PC-3 (cell line): Measurements from ENCODE around the gene TPST1. TPM values are rescaled to one million over a fixed set of nuclear protein-coding genes. Genes with fewer than 3 reads are reported as not detected.

ENCODE experiments used
- ATAC-seq: fragments of 200-7000 bp; cut with Tn5 transposase; 2 replicates; pipeline ENCODE4 v1.9.1; 2020; ENCODE audit warnings: mild to moderate bottlenecking, moderate library complexity
- BruUV-seq: library from RNA; stranded (reverse); fragments of 400-500 nt; replicated peaks from 2 replicates; lab custom pipeline; 2021; lab: Mats Ljungman, UMichigan
- CTCF ChIA-PET: fragments of 300-600 bp; sonication (Branson Sonifier 250); formaldehyde crosslinking; loops from one replicate; lab custom pipeline; 2022; ENCODE audit warnings: antibody characterized with exemption; lab: Charles Lee
- POLR2A ChIA-PET: fragments of 300-600 bp; sonication (Branson Sonifier 250); formaldehyde crosslinking; loops from one replicate; lab custom pipeline; 2022; ENCODE audit warnings: antibody characterized with exemption; ENCODE audit not compliant: unreplicated experiment; lab: Charles Lee
- DNase-seq: peaks from one replicate; pipeline ENCODE4 v3.0.0-alpha.2; 2015
- H2AFZ ChIP-seq: fragments of 300-600 bp; sonication (generic); 2 replicates; pipeline ENCODE4 v1.6.0; 2016; ENCODE audit warnings: antibody characterized with exemption, low read length
- H3F3A ChIP-seq: fragments of 300-600 bp; sonication (generic); one replicate; pipeline ENCODE4 v1.6.0; 2017; ENCODE audit warnings: antibody characterized with exemption, low read length, control low read depth, mild to moderate bottlenecking; ENCODE audit not compliant: unreplicated experiment
- H3K27ac ChIP-seq: fragments of 300-600 bp; sonication (generic); 2 replicates; pipeline ENCODE4 v1.5.1; 2016; ENCODE audit warnings: mild to moderate bottlenecking, low read length
- H3K27me3 ChIP-seq: fragments of 300-600 bp; sonication (generic); 2 replicates; pipeline ENCODE4 v1.6.1; 2016; ENCODE audit warnings: low read length, mixed read lengths
- H3K36me3 ChIP-seq: fragments of 300-600 bp; sonication (generic); 2 replicates; pipeline ENCODE4 v1.6.1; 2016; ENCODE audit warnings: low read depth, mixed run types, low read length, mixed read lengths
- H3K4me1 ChIP-seq: fragments of 300-600 bp; sonication (generic); 2 replicates; pipeline ENCODE4 v1.5.1; 2016; ENCODE audit warnings: low read length; ENCODE audit not compliant: insufficient read depth
- H3K4me2 ChIP-seq: fragments of 300-600 bp; sonication (generic); 2 replicates; pipeline ENCODE4 v1.6.0; 2016; ENCODE audit warnings: low read length
- H3K4me3 ChIP-seq: fragments of 300-600 bp; sonication (generic); 2 replicates; pipeline ENCODE4 v1.5.1; 2016; ENCODE audit warnings: mild to moderate bottlenecking, low read length, mixed read lengths
- H3K79me2 ChIP-seq: fragments of 300-600 bp; sonication (generic); 2 replicates; pipeline ENCODE4 v1.6.1; 2017; ENCODE audit warnings: low read length, mixed read lengths
- H3K9ac ChIP-seq: fragments of 300-600 bp; sonication (generic); 2 replicates; pipeline ENCODE4 v1.6.0; 2016; ENCODE audit warnings: mild to moderate bottlenecking, low read length
- H3K9me2 ChIP-seq: fragments of 300-600 bp; sonication (generic); replicated peaks from 2 replicates; pipeline ENCODE4 v1.6.1; 2016; ENCODE audit warnings: mixed run types, low read length, mixed read lengths
- H3K9me3 ChIP-seq: fragments of 300-600 bp; sonication (generic); 2 replicates; pipeline ENCODE4 v1.6.1; 2016; ENCODE audit warnings: low read length, mixed read lengths
- H4K20me1 ChIP-seq: fragments of 300-600 bp; sonication (generic); 2 replicates; pipeline ENCODE4 v1.6.1; 2016; ENCODE audit warnings: low read length, mixed read lengths
- CTCF ChIP-seq: fragments of 300-600 bp; sonication (generic); conservative IDR thresholded peaks from 2 replicates; pipeline ENCODE4 v1.5.1; 2017; ENCODE audit warnings: antibody characterized with exemption, low read depth, mild to moderate bottlenecking, low read length
- EZH2 ChIP-seq: fragments of 300-600 bp; sonication (generic); IDR thresholded peaks from one replicate; pipeline ENCODE4 v1.6.1; 2017; ENCODE audit warnings: antibody characterized with exemption, mild to moderate bottlenecking, low read length; ENCODE audit not compliant: unreplicated experiment
- EZH2phosphoT487 ChIP-seq: fragments of 300-600 bp; sonication (generic); IDR thresholded peaks from 2 replicates; pipeline ENCODE4 v1.6.1; 2018; ENCODE audit warnings: mild to moderate bottlenecking, antibody characterized with exemption, low read length, borderline replicate concordance
- intact Hi-C: fragments of 100-400 bp; cut with micrococcal nuclease; formaldehyde crosslinking; loops from 2 replicates; pipeline ENCODE4 v1.9.0; 2023
- total RNA-seq: library from RNA; depleted of rRNA; stranded (reverse); fragments of >200 nt; gene quantifications from 2 replicates; pipeline ENCODE4 v1.2.3, GENCODE V29; 2014

Gene TPST1
- total RNA-seq, 1 experiment from 2014 or later: 14.4 TPM

GRCh38 chr7:66355756-66356155, 150.6 kb downstream of the TPST1 start:
- Histone ChIP-seq H3K4me2 (no peak overlapping the region), H3K9me2 (no peaks in the 10 kb centered on the region), H3K79me2 (no peaks in the 10 kb centered on the region), H3K27ac (no peak overlapping the region), H3K4me3 (no peak overlapping the region), H2AFZ (no peak overlapping the region), H3K27me3 (no peaks in the 10 kb centered on the region), H3K4me1 (no peaks in the 10 kb centered on the region), H3K9ac (no peak overlapping the region), H3K9me3 (no peaks in the 10 kb centered on the region), H4K20me1 (no peaks in the 10 kb centered on the region), H3K36me3 (no peaks in the 10 kb centered on the region), H3F3A (no peaks in the 10 kb centered on the region)
- TF ChIP-seq EZH2phosphoT487: no peak
- CTCF ChIA-PET: no interaction called here
- intact Hi-C loops: no loop called here
- DNase-seq (no peak), ATAC-seq (no peak)
- BruUV-seq: no TSS peak
- POLR2A ChIA-PET: no interaction called here

- H4K20me1 ChIP-seq: no peaks in the 10 kb centered on the region
- H3F3A ChIP-seq: no peaks in the 10 kb centered on the region
- DNase-seq (no peak), ATAC-seq (no peak)
- H3K9ac ChIP-seq: no peak overlapping the region
- no peaks in the 10 kb centered on the region for H3K27me3 ChIP-seq
- no peaks in the 10 kb centered on the region for H3K79me2 ChIP-seq
- H3K4me2 ChIP-seq: no peak overlapping the region
- H3K4me3 ChIP-seq: no peak overlapping the region
- H3K27ac ChIP-seq: no peak overlapping the region
- H3K36me3 ChIP-seq: no peaks in the 10 kb centered on the region
- no peaks in the 10 kb centered on the region for H3K9me2 ChIP-seq
- H3K9me3 ChIP-seq: no peaks in the 10 kb centered on the region
- H3K4me1 ChIP-seq: no peaks in the 10 kb centered on the region
- no TSS peak for BruUV-seq
- CTCF ChIA-PET: no interaction called here
- POLR2A ChIA-PET: no interaction called here
- intact Hi-C loops: no loop called here
- TF ChIP-seq CTCF (no peak), EZH2phosphoT487 (no peak), EZH2 (no peak)
- H2AFZ ChIP-seq: no peak overlapping the region
Measured at GRCh38 chr7:66356277-66356721, 151.2 kb downstream of the TPST1 start.

DNA sequence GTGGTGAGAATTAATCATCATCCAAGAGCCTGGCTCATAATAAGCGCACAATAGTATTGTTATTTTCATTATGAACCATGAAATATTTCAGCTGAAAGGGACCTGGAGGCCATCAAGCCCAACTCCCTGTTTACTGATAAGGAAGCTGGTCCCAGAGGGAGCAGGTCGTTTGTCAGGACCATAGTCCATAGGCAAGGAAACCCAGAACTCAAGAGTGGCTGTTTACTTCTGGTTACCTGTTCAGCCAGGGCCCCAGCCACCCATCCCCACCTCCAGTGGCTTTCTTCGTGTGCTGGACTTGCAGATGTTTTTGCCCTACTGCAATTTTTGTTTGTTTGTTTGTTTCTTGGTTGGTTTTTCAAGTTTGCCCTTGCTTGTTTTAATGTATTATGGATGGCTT, 152.0 kb downstream of the TPST1 start:
- DNase-seq: no peak
- Histone ChIP-seq H3K9me3 (no peaks in the 10 kb centered on the region), H3K9me2 (no peaks in the 10 kb centered on the region), H3K4me3 (no peak overlapping the region), H4K20me1 (no peaks in the 10 kb centered on the region), H3K36me3 (no peaks in the 10 kb centered on the region), H3K9ac (no peak overlapping the region), H3K4me1 (no peaks in the 10 kb centered on the region), H2AFZ (no peak overlapping the region), H3K27ac (no peak overlapping the region), H3K4me2 (no peak overlapping the region), H3K79me2 (no peaks in the 10 kb centered on the region), H3K27me3 (no peaks in the 10 kb centered on the region), H3F3A (no peaks in the 10 kb centered on the region)
- no TSS peak for BruUV-seq
- ATAC-seq: no peak
- CTCF ChIA-PET: no interaction called here
- intact Hi-C loops: no loop called here
- POLR2A ChIA-PET: no interaction called here
- no peak for TF ChIP-seq EZH2phosphoT487
- TF ChIP-seq EZH2: no peak
- no peak for TF ChIP-seq CTCF
